ENCODE measurements around the gene UNC5A.

The UNC5A gene

DNA sequence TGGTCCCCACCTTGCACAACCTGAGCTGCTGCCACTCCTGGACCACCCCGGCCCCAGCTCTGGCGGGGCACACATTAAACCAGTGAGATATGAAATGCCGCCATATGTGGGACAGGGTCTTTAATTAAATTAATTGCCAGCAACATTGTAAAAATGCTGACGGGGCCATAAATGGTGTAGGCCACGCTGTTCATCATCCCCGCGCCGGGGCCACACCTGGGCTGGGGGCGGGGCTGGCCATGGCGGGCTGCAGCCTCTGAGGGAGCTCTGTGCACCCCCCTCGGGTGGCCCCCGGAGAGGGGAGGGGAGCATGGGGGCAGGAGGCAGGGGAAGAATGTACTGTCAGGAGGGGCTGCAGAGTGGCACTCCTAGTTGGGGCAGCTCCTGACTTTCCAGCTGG lies 41.0 kb downstream of the UNC5A start:
- DNase-seq (ENCODE audit: low read depth), result no peak
- TF ChIP-seq, protein P1, sequence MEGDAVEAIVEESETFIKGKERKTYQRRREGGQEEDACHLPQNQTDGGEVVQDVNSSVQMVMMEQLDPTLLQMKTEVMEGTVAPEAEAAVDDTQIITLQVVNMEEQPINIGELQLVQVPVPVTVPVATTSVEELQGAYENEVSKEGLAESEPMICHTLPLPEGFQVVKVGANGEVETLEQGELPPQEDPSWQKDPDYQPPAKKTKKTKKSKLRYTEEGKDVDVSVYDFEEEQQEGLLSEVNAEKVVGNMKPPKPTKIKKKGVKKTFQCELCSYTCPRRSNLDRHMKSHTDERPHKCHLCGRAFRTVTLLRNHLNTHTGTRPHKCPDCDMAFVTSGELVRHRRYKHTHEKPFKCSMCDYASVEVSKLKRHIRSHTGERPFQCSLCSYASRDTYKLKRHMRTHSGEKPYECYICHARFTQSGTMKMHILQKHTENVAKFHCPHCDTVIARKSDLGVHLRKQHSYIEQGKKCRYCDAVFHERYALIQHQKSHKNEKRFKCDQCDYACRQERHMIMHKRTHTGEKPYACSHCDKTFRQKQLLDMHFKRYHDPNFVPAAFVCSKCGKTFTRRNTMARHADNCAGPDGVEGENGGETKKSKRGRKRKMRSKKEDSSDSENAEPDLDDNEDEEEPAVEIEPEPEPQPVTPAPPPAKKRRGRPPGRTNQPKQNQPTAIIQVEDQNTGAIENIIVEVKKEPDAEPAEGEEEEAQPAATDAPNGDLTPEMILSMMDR (conservative IDR thresholded peaks at IDR 0.05; ENCODE audit: low read depth, low read length), result no peak
- H3K4me3 ChIP-seq (ENCODE audit: low read length), result no peak overlapping the region

DNA sequence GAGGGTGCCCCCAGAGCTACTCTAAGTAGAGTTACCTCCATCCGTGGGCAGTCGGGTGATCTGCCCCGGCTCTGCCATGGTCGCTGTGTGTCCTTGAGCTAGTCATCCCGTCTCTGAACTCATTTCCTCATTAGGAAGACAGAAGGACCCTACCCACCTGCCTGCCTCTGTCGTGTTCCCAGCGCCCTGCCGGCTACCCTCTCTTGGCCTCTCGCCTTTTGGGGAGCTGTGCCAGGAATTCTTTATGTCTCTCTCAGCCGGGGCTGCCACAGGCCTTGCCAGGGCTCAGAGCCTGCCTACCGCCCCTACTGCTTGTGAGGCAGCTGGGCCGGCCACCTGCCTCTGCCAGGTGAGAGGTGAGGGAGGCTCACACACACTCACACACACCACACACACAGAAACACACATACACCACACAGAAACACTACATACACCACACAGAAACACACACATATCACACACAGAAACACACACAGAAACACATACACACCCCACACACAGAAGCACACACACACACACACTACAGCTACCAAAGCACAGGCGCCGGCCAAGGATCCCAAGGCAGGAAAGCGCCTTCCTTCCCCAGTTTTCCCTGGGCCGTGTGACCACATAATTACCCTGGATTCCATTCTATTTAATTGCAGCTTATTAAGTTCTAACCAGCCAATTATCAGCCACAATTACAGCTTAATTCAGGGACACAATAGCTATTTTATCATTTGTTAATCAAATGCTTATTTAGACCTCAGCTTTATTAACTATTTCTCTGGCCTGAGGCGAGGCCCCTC lies 41.7 kb downstream of the UNC5A start:
- TF ChIP-seq, protein P1 (conservative IDR thresholded peaks at IDR 0.05; ENCODE audit: low read depth, low read length), result no peak
- DNase-seq (ENCODE audit: low read depth), result no peak
- no peak overlapping the region for H3K4me3 ChIP-seq (ENCODE audit: low read length)

DNA sequence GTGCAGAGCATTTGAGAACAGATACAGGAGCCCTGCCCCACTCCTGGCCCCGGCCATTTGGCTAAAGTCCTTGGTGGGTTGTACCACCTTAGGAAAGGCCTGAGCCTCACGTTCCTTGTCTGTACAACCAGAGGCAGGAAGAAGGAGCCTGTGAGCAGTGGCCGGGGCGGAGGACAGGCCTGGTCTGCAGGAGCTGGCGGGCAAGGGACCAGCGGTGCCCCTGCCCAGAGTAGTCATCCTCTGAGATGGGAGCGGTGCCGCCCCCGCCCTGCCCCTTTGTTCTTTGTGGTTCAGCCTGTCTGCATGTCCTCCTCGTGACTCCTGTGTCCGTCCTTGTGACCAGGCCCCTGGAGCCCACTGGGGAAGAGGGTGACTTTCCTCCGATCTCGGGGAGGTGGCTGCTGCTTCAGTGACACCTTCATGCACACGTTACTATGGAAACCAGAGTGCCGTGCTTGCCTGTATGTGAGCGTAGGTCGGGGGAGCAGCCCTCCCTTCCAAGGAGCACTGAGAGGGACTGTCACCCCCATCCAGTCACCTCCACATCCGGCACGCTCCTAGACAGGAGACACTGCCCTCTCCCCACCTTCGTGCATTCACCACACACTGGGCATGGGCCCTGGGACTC lies 42.9 kb downstream of the UNC5A start:
- no peak for DNase-seq (ENCODE audit: low read depth)
- TF ChIP-seq, protein P1 (conservative IDR thresholded peaks at IDR 0.05; ENCODE audit: low read depth, low read length), result no peak
- no peak overlapping the region for H3K4me3 ChIP-seq (ENCODE audit: low read length)

DNA sequence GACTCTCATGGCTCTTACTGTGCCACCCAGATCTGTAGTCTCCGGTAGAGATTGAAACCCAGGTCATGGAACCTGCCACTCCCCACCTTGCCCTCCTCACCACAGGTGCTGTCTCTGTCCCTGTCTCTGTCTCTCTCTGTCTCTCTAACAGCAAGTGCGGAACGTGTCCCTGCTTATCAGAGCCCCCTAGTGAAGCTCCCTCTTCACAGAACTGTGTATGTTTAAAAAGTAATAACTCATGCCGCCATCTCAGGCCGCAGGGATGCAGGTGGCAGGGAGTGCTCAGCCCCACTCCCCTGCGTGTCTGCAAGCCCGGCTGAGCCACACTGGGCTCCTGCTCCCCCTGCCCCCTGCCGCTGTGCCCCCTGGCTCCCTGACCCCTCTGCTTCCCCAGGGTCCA lies 43.8 kb downstream of the UNC5A start:
- no peak overlapping the region for H3K4me3 ChIP-seq (ENCODE audit: low read length)
- DNase-seq (ENCODE audit: low read depth), result no peak
- TF ChIP-seq, protein P1 (conservative IDR thresholded peaks at IDR 0.05; ENCODE audit: low read depth, low read length), result no peak

DNA sequence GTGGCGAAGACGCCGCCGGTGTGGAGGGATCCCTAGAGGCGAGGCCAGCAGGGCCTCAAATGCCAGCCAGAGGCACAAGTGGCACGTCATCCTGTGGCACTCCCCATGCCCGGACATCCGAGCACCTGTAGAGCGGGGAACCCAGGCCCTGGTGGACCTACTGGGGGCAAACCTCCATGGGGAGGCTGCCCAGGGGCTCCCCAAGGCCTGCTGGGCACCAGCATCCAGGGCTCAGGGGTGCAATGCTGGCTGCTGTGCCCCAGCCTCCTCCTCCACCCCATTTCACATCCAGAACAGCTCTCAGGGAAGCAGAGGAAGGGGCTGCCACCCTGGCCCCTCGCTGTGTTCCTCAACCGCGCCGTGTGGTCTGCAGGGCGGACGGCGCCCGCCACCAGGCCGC lies 45.2 kb downstream of the UNC5A start:
- TF ChIP-seq, protein P1 (conservative IDR thresholded peaks at IDR 0.05; ENCODE audit: low read depth, low read length), result no peak
- H3K4me3 ChIP-seq (ENCODE audit: low read length), result no peak overlapping the region
- DNase-seq (ENCODE audit: low read depth), result no peak

DNA sequence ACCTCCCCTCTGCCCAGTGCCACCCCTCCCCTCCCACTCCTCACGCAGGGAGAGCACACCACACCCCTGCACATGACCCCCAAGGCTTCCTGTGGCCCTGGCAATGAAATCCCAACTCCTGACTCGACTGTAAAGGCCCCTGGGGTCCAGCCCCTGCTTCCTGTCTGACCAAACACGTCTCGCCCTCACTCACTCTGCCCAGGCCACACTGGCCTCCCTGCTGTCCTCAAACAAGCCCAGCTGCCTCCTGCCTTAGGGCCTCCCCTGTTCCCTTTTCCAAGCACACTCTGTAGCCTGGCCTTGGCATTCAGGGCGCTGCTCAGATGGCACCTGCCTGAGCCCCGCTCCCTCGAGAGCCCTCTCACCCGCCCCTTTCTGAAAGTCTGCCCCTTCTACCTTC lies 46.4 kb downstream of the UNC5A start:
- TF ChIP-seq, protein P1 (conservative IDR thresholded peaks at IDR 0.05; ENCODE audit: low read depth, low read length), result no peak
- DNase-seq (ENCODE audit: low read depth), result no peak
- no peak overlapping the region for H3K4me3 ChIP-seq (ENCODE audit: low read length)
